Gastrocnemius medialis (tissue), 4 donors: ENCODE results near the gene TSC22D3.

Experiments
- POLR2A ChIP-seq, 2 donors: fragments of 450-650 bp; IDR thresholded peaks; one replicate each; pipeline ENCODE4 v1.6.1; 2017; ENCODE audit warnings: antibody characterized with exemption in 2 of 2, mild to moderate bottlenecking in 2 of 2, moderate library complexity in 2 of 2
- TF ChIP-seq, protein P1 (sequence below), 5 experiments: fragments of 450-650 bp in 3 of 5; fragments of 200-600 bp in 2 of 5; sonication (generic) in 2 of 5; IDR thresholded peaks in 4 of 5; conservative IDR thresholded peaks in 1 of 5; 1 replicate in 4 of 5; 2 replicates in 1 of 5; pipeline ENCODE4 v1.5.1; 2016 to 2019; ENCODE audit warnings: antibody characterized with exemption in 5 of 5, mild to moderate bottlenecking in 3 of 5, moderate library complexity in 3 of 5

- TF ChIP-seq, protein P1, sequence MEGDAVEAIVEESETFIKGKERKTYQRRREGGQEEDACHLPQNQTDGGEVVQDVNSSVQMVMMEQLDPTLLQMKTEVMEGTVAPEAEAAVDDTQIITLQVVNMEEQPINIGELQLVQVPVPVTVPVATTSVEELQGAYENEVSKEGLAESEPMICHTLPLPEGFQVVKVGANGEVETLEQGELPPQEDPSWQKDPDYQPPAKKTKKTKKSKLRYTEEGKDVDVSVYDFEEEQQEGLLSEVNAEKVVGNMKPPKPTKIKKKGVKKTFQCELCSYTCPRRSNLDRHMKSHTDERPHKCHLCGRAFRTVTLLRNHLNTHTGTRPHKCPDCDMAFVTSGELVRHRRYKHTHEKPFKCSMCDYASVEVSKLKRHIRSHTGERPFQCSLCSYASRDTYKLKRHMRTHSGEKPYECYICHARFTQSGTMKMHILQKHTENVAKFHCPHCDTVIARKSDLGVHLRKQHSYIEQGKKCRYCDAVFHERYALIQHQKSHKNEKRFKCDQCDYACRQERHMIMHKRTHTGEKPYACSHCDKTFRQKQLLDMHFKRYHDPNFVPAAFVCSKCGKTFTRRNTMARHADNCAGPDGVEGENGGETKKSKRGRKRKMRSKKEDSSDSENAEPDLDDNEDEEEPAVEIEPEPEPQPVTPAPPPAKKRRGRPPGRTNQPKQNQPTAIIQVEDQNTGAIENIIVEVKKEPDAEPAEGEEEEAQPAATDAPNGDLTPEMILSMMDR (IDR thresholded peaks at IDR 0.05 in 4 of 5, conservative IDR thresholded peaks at IDR 0.05 in 1 of 5), result no peak
- peak in 1 of 2 donors; percentile 30 for TF ChIP-seq POLR2A (IDR thresholded peaks at IDR 0.05)
These were observed 92.3 kb downstream of the TSC22D3 start for GRCh38 chrX:107683124-107683895.
